OCI-LY7 (cell line): ENCODE measurements around the gene CABP7. TPM values are rescaled to one million over a fixed set of nuclear protein-coding genes. Genes with fewer than 3 reads are reported as not detected.

Experiments used
- BruUV-seq: library from RNA; stranded (reverse); fragments of 400-500 nt; replicated peaks from 2 replicates; lab custom pipeline; 2021; lab: Mats Ljungman, UMichigan
- CTCF ChIA-PET: fragments of 300-600 bp; sonication (Branson Sonifier 250); formaldehyde crosslinking; loops from one replicate; lab custom pipeline; 2022; ENCODE audit warnings: antibody characterized with exemption; ENCODE audit not compliant: unreplicated experiment; lab: Charles Lee
- POLR2A ChIA-PET: fragments of 300-600 bp; sonication (Branson Sonifier 250); formaldehyde crosslinking; loops from one replicate; lab custom pipeline; 2022; ENCODE audit warnings: antibody characterized with exemption; lab: Charles Lee
- DNase-seq: peaks from one replicate; pipeline ENCODE4 v3.0.0-alpha.2; 2015; ENCODE audit warnings: low spot score
- H2AFZ ChIP-seq: fragments of 200-600 bp; sonication (generic), shearing (Covaris generic); 2 replicates; pipeline ENCODE4 v1.6.1; 2014; ENCODE audit warnings: mild to moderate bottlenecking, antibody characterized with exemption, low read length, moderate library complexity
- H3K27ac ChIP-seq: fragments of 200-600 bp; sonication (generic); 2 replicates; pipeline ENCODE4 v1.5.1; 2014; ENCODE audit warnings: mixed run types, low read depth, mild to moderate bottlenecking, moderate library complexity, low read length, inconsistent platforms; ENCODE audit not compliant: poor library complexity, severe bottlenecking
- H3K36me3 ChIP-seq: fragments of 200-600 bp; sonication (generic); 2 replicates; pipeline ENCODE4 v1.6.1; 2014; ENCODE audit warnings: mild to moderate bottlenecking, antibody characterized with exemption, low read length, moderate library complexity, mixed read lengths; ENCODE audit not compliant: insufficient read depth
- H3K4me1 ChIP-seq: fragments of 200-600 bp; sonication (generic); 2 replicates; pipeline ENCODE4 v1.5.1; 2014; ENCODE audit warnings: mild to moderate bottlenecking, low read length; ENCODE audit not compliant: insufficient read depth, poor library complexity, severe bottlenecking
- H3K4me2 ChIP-seq: fragments of 200-600 bp; sonication (generic); 2 replicates; pipeline ENCODE4 v1.6.1; 2014; ENCODE audit warnings: mild to moderate bottlenecking, low read length
- H3K4me3 ChIP-seq: fragments of 200-600 bp; sonication (generic); 2 replicates; pipeline ENCODE4 v1.5.1; 2014; ENCODE audit warnings: mild to moderate bottlenecking, low read depth, low read length; ENCODE audit not compliant: poor library complexity, severe bottlenecking
- H3K79me2 ChIP-seq: fragments of 200-600 bp; sonication (generic); 2 replicates; pipeline ENCODE4 v1.6.1; 2016; ENCODE audit warnings: low read depth, mild to moderate bottlenecking, low read length, moderate library complexity, mixed read lengths; ENCODE audit not compliant: insufficient read depth
- H3K9me2 ChIP-seq: fragments of 200-600 bp; sonication (generic); 2 replicates; pipeline ENCODE4 v1.6.1; 2016; ENCODE audit warnings: mild to moderate bottlenecking, low read length, mixed read lengths; ENCODE audit not compliant: insufficient read depth
- H3K9me3 ChIP-seq: fragments of 200-600 bp; sonication (generic); 2 replicates; pipeline ENCODE4 v1.6.1; 2014; ENCODE audit warnings: mild to moderate bottlenecking, mixed run types, low read length, mixed read lengths
- H4K20me1 ChIP-seq: fragments of 200-600 bp; sonication (generic); 2 replicates; pipeline ENCODE4 v1.6.1; 2014; ENCODE audit warnings: mild to moderate bottlenecking, antibody characterized with exemption, low read length, moderate library complexity, mixed read lengths; ENCODE audit not compliant: insufficient read depth
- EZH2phosphoT487 ChIP-seq: fragments of 200-600 bp; sonication (generic); IDR thresholded peaks from 2 replicates; pipeline ENCODE4 v1.6.1; 2018; ENCODE audit warnings: low read depth, borderline replicate concordance, mild to moderate bottlenecking, mixed run types, antibody characterized with exemption, low read length, moderate library complexity, mixed read lengths
- intact Hi-C: fragments of 100-400 bp; cut with micrococcal nuclease; formaldehyde crosslinking; loops from one replicate; pipeline ENCODE4 v1.10.0; 2022; ENCODE audit not compliant: unreplicated experiment
- total RNA-seq, 2 experiments: library from RNA; depleted of rRNA in 1 of 2; stranded (reverse); fragments of >200 nt in 1 of 2; shearing (Covaris generic) in 1 of 2; gene quantifications; 2 replicates each; pipeline ENCODE4 v1.2.3, GENCODE V29; 2014 to 2022
- TF ChIP-seq, protein P1 (sequence below): fragments of 200-600 bp; sonication (generic); conservative IDR thresholded peaks from 2 replicates; pipeline ENCODE4 v1.5.1; 2014; ENCODE audit warnings: mild to moderate bottlenecking, antibody characterized with exemption, low read length, moderate library complexity, mixed read lengths

The CABP7 gene
- total RNA-seq, 2 experiments from 2014 or later = 0.06 TPM; not detected in 1

DNA sequence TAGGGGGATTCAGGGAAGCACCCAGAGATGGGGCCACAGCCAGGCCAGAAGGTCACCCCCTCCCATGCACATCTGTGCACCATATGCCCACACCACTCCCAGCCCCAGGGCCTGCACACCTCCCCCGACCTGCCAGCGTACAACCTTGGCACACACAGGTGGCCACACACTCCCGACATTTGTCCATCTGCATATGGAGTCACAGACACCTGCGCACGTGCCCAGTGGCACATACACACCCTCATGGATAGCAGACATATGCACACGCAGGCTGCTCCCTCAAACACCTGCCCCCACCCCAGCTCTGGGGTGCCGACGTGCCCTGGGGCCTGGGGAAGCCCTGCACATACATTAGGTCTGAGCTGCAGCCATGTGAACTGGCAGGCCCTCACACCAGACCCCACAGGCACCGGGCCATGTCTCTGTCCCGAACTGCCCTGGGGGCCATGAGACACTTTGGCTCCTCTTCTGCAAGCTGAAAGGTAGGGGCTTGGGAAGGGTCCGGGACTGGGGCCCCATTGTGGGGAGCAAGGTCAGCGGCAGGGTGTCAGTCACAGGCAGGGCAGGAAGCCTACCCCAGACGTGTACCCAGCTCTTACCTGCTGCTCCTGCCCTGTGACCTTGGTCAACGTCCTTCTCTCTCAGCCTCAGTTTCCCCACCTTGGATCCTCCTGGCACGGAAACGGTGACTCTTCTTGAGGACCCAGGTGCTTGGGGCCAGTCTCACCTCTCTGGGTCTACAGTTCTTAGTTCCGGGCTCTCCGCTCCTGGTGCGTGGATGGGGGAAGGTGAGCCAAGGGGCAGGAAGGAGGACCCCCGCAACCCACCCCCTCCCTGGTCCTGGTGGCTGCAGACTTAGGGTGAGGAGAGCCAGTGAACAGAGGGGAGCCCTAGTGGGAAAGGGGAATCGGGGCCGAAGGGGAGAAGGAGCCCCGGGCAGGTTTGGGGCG, 579 bp upstream of the CABP7 start:
- TF ChIP-seq, protein P1, sequence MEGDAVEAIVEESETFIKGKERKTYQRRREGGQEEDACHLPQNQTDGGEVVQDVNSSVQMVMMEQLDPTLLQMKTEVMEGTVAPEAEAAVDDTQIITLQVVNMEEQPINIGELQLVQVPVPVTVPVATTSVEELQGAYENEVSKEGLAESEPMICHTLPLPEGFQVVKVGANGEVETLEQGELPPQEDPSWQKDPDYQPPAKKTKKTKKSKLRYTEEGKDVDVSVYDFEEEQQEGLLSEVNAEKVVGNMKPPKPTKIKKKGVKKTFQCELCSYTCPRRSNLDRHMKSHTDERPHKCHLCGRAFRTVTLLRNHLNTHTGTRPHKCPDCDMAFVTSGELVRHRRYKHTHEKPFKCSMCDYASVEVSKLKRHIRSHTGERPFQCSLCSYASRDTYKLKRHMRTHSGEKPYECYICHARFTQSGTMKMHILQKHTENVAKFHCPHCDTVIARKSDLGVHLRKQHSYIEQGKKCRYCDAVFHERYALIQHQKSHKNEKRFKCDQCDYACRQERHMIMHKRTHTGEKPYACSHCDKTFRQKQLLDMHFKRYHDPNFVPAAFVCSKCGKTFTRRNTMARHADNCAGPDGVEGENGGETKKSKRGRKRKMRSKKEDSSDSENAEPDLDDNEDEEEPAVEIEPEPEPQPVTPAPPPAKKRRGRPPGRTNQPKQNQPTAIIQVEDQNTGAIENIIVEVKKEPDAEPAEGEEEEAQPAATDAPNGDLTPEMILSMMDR = no peak
- no peak for TF ChIP-seq EZH2phosphoT487
- Histone ChIP-seq H3K4me1 (no peaks in the 10 kb centered on the region), H3K36me3 (no peaks in the 10 kb centered on the region), H3K9me2 (no peaks in the 10 kb centered on the region), H3K27ac (no peak overlapping the region), H4K20me1 (no peaks in the 10 kb centered on the region), H3K9me3 (no peaks in the 10 kb centered on the region), H3K79me2 (no peaks in the 10 kb centered on the region), H3K4me2 (no peak overlapping the region), H2AFZ (no peak overlapping the region), H3K4me3 (no peak overlapping the region)
- no peak for DNase-seq
- CTCF ChIA-PET = interaction anchor here (0.6 kb wide), 1 partner anchor 389 kb away, joined by 3 read pairs; no protein-coding TSS in a partner anchor
- no TSS peak for BruUV-seq
- intact Hi-C loops = no loop called here
- POLR2A ChIA-PET = interaction anchor here (0.6 kb wide), 1 partner anchor 305 kb away, joined by 4 read pairs; no protein-coding TSS in a partner anchor

DNA sequence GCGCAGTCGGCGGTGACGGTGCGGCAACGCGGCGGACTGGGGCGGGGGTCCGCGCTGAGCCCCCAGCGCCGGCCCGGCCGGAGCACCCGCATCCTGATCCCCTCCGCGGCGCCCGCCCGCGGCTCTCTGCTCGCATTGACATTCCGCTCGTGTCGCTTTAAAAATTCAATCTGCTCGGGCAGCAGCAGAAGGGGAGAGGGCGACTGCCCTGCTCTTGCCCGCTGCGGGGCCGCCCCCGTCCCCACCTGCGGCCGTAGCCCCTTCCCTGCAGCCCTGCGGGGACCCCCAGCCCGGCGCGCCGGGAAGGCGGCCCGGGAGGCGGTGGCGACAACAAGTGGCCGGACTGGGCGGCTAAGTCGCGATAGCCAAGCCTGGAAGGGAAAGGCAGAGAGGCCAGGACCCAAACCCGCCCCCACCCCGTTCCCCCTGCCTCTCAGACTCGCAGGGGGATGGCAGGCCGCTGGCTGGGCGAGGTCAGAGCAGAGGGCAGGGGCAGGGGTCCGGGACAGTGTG, 1.1 kb downstream of the CABP7 start:
- Histone ChIP-seq H2AFZ (no peak overlapping the region), H3K9me2 (no peaks in the 10 kb centered on the region), H3K79me2 (no peaks in the 10 kb centered on the region), H3K4me3 (no peak overlapping the region), H3K36me3 (no peaks in the 10 kb centered on the region), H3K9me3 (no peaks in the 10 kb centered on the region), H3K4me2 (no peak overlapping the region), H3K4me1 (no peaks in the 10 kb centered on the region), H3K27ac (no peak overlapping the region), H4K20me1 (no peaks in the 10 kb centered on the region)
- BruUV-seq = no TSS peak
- ChIA-PET CTCF (no interaction called here), POLR2A (no interaction called here)
- intact Hi-C loops = no loop called here
- TF ChIP-seq, protein P1 = no peak
- no peak for TF ChIP-seq EZH2phosphoT487
- DNase-seq = no peak

DNA sequence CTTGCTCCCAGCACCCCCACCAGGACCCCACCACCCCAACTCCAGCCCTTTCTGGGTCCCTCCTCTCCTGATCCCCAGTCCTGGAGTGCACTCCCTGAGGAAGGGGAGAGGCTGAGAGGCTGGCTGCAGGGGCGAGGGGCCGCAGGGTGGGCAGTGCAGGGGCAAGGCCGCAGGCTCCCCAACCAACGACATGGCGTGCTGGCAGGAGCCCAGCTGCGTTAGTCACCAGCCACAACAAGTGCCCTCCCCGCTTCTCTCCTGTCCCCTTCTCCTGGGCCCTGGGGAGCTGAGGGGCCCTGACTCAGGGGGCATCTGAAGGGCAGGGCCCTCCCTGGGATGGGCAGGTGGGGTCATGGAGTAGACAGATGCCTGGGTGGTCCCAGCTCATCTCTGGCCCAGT, 2.3 kb downstream of the CABP7 start:
- H3K4me3 ChIP-seq = no peak overlapping the region
- BruUV-seq = no TSS peak
- no peaks in the 10 kb centered on the region for H3K36me3 ChIP-seq
- no peak overlapping the region for H3K27ac ChIP-seq
- intact Hi-C loops = no loop called here
- no peak overlapping the region for H3K4me2 ChIP-seq
- no peaks in the 10 kb centered on the region for H3K79me2 ChIP-seq
- H3K9me3 ChIP-seq = no peaks in the 10 kb centered on the region
- DNase-seq = no peak
- ChIA-PET CTCF (no interaction called here), POLR2A (no interaction called here)
- H3K9me2 ChIP-seq = no peaks in the 10 kb centered on the region
- H2AFZ ChIP-seq = no peak overlapping the region
- TF ChIP-seq EZH2phosphoT487 = no peak
- TF ChIP-seq, protein P1 = no peak
- no peaks in the 10 kb centered on the region for H4K20me1 ChIP-seq
- no peaks in the 10 kb centered on the region for H3K4me1 ChIP-seq
